Measurements from ENCODE around the gene AKAIN1.

GRCh38 chr18:5166606-5167280, 30.3 kb downstream of the AKAIN1 start:
- TF ChIP-seq POLR2A (IDR thresholded peaks at IDR 0.05) (no peak), CTCF (IDR thresholded peaks at IDR 0.05) (no peak)
